AG08395 (cell line): ENCODE measurements around the gene ROS1.

Experiments used
- DNase-seq: peaks from one replicate; pipeline ENCODE4 v3.0.0; 2012; ENCODE audit warnings: mixed read lengths, low spot score

The ROS1 gene

DNA sequence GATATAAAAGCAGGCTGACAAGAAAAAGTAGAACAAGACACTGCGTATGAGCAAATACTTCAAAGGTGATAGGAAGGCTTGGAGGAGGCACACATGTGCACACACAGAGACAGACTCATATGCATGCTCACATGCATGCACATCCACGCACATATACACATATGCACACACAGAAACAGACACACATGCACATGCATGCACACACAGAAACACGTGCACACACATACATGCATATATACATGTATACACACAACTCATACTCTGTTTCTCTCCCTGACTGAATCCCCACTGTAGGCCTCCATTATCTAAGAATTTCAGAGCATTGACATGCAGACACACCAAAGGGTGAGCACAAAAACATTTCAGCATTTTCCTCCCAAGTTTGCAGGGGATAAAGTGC is 116.7 kb downstream of the ROS1 start:
- no peak for DNase-seq

GRCh38 chr6:117307655-117308054 is 118.1 kb downstream of the ROS1 start:
- no peak for DNase-seq

DNA sequence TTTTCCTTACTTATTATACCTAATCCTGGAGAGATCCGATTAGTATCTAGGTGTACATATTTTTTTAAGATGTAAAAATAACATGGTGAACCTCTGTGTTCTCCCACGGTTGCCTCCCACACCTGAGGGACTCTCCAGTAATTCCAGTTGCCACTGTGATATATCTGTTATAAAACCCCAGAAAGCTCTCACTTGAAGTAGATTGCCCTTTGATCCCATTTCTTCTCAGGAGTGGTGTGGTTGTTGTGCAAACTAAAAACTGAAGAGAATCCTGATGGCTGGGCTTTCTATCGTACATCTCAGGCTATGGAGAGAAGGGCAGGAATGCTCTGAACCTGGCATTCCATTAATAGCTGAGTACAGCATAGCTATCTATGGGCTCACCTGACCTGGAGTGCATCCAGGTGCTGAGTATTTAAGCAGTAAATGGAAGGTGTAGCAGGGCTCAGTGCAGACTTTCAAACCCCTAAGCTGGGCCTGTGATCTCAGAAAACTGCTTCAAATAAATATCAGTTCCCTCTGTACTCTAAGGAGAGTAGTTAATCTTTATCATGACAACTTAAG is 119.4 kb downstream of the ROS1 start:
- DNase-seq: no peak

DNA sequence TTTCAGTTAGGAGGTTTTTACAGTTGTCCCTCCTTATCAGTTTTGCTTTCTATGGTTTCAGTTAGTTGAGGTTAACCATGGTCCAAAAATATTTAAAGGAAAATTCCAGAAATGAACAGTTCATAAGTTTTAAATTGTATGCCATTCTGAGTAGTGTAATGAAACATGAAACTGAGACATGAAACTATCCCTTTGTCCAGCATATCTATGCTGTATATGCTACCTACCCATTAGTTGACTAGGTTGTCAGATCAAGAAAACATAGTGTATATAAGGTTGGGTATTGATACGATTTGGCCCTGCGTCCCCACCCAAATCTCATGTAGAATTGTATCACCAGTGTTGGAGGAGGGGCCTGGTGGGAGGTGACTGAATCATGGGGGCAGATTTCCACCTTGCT is 121.3 kb downstream of the ROS1 start:
- no peak for DNase-seq

- no peak for DNase-seq
These were observed 122.4 kb downstream of the ROS1 start for GRCh38 chr6:117303323-117303722.

DNA sequence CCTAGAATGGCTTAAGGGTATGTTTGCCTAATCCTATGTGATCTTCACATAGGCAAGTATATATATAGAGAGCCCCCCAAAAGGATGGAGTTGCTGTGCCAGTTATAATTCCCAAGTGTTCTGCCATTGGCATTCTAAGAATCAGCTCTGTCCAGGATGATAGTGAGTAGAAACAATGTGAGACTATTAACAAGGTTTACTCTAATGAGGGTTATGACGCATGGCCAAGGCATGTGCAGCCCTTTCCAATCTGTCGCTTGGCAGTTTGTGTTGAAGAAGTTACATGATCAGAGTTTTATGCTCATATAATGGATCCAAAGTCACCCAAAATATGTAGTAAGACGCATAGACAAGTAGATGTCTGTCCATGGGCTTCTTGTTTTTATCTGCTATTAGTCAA is 126.8 kb downstream of the ROS1 start:
- DNase-seq: no peak

- no peak for DNase-seq
These were observed 135.4 kb downstream of the ROS1 start for GRCh38 chr6:117290173-117290846.

- no peak for DNase-seq
These were observed 137.5 kb downstream of the ROS1 start for GRCh38 chr6:117288083-117288715.

DNA sequence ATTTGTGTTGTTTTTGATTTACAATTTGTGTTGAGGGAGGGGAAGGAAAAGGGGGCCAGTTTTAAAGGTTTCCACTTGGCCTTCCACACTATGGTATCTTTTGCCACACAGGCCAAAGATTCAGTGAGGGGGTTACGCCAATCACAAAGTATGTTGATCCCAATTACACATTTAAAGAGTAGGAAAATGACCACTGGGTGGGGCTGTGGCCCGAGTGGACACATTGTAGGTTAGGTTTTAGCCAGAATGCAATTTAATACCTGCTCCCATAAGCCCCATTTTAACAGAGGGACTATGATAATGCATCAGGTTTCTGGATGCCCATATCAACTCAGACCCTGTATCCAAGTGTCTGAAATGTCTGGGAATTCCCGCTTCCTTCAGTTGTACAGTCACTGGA is 144.8 kb downstream of the ROS1 start:
- no peak for DNase-seq

GRCh38 chr6:117276778-117277316 is 148.9 kb downstream of the ROS1 start:
- no peak for DNase-seq

DNA sequence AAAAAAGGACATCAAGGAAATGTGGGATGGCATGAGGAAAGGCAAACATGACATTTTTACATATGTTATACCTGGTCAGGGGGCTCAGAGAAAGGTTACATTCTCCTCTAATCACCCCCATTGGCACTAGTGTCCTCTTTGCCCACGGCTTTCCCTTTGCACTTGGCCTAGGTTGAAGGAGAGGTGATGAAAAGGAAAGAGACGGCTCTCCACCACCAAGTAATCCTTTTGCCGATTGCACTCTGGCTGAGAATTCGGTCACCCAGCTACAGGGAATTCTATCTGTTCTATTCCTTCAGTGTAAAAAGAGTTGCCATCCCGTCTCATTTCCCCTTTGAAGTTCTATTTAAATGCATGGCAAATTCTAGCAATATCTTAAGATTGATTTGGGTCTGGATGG is 150.0 kb downstream of the ROS1 start:
- no peak for DNase-seq

DNA sequence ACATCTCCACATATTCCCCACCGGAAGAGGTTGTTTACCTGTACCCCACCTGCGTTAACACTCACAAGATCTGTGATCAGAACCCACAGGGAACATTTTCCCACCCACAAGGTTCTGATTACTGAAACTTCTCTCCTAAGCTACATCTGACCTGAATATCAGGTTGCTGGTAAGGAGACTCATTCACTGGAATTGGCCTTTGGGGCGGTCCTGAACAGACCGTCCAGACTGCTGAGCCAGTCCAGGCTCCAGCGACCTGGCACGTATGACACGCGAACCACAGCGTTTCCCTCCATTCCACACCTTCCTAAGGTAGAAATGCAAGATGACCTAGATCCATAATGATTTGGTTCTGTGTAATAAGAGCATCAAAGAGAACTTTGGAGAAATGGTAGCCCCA is 150.5 kb downstream of the ROS1 start:
- no peak for DNase-seq

- no peak for DNase-seq
These were observed 152.9 kb downstream of the ROS1 start for GRCh38 chr6:117272891-117273290.

- no peak for DNase-seq
These were observed 153.5 kb downstream of the ROS1 start for GRCh38 chr6:117272032-117272866.

- no peak for DNase-seq
These were observed 154.8 kb downstream of the ROS1 start for GRCh38 chr6:117270843-117271507.

- DNase-seq: no peak
These were observed 155.5 kb downstream of the ROS1 start for GRCh38 chr6:117270055-117270842.

- DNase-seq: no peak
These were observed 156.1 kb downstream of the ROS1 start for GRCh38 chr6:117269638-117270054.

GRCh38 chr6:117268924-117269323 is 156.8 kb downstream of the ROS1 start:
- DNase-seq: no peak

- no peak for DNase-seq
These were observed 157.8 kb downstream of the ROS1 start for GRCh38 chr6:117267766-117268534.

DNA sequence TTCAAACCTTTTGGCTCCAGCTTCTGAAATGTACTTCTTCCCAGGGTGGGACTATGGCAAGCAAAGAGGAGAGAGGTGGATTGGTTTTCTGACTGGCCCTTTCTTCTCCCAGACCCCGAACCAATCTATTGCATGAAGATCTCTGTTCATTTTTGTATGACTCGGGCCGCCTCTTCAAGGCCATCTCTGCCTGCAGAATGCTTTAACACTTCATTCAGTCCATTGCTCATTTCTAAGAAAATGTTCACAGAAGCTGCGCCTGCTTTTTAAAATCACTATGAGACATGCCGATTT is 158.7 kb downstream of the ROS1 start:
- no peak for DNase-seq
